ENCODE data around the gene TMPRSS13. TPM values are rescaled to one million over a fixed set of nuclear protein-coding genes. Genes with fewer than 3 reads are reported as not detected.
A peak's percentile ranks its signal among the peaks of the same experiment; 100 is the strongest.

TMPRSS13 gene
- total RNA-seq, 1 donor from 2014 or later: 1.9 TPM

GRCh38 chr11:117872975-117873827, 56.0 kb downstream of the TMPRSS13 start:
- DNase-seq (ENCODE audit: low spot score): no peak

GRCh38 chr11:117872420-117872961, 56.7 kb downstream of the TMPRSS13 start:
- no peak for DNase-seq (ENCODE audit: low spot score)

GRCh38 chr11:117871784-117872183, 57.4 kb downstream of the TMPRSS13 start:
- no peak for DNase-seq (ENCODE audit: low spot score)

- no peak for DNase-seq (ENCODE audit: low spot score)
Measured at GRCh38 chr11:117871160-117871559, 58.0 kb downstream of the TMPRSS13 start.

GRCh38 chr11:117870103-117870952, 58.9 kb downstream of the TMPRSS13 start:
- DNase-seq (ENCODE audit: low spot score): no peak

- DNase-seq (ENCODE audit: low spot score): no peak
Measured at GRCh38 chr11:117869604-117870003, 59.6 kb downstream of the TMPRSS13 start.

- DNase-seq (ENCODE audit: low spot score): no peak
Measured at GRCh38 chr11:117868815-117869561, 60.2 kb downstream of the TMPRSS13 start.

- no peak for DNase-seq (ENCODE audit: low spot score)
Measured at GRCh38 chr11:117868088-117868487, 61.1 kb downstream of the TMPRSS13 start.

- no peak for DNase-seq (ENCODE audit: low spot score)
Measured at GRCh38 chr11:117866526-117866925, 62.7 kb downstream of the TMPRSS13 start.

- DNase-seq (ENCODE audit: low spot score): peak; percentile 29
Measured at GRCh38 chr11:117865546-117865945, 63.7 kb downstream of the TMPRSS13 start.

GRCh38 chr11:117863383-117863782, 65.8 kb downstream of the TMPRSS13 start:
- DNase-seq (ENCODE audit: low spot score): no peak

- DNase-seq (ENCODE audit: low spot score): no peak
Measured at GRCh38 chr11:117862753-117863152, 66.4 kb downstream of the TMPRSS13 start.

- DNase-seq (ENCODE audit: low spot score): peak; percentile 42
Measured at GRCh38 chr11:117862019-117862725, 67.0 kb downstream of the TMPRSS13 start.

- peak; percentile 42 for DNase-seq (ENCODE audit: low spot score)
Measured at GRCh38 chr11:117861151-117862018, 67.8 kb downstream of the TMPRSS13 start.

GRCh38 chr11:117860139-117860538, 69.1 kb downstream of the TMPRSS13 start:
- peak; percentile 22 for DNase-seq (ENCODE audit: low spot score)

- no peak for DNase-seq (ENCODE audit: low spot score)
Measured at GRCh38 chr11:117859488-117860112, 69.6 kb downstream of the TMPRSS13 start.

GRCh38 chr11:117859061-117859460, 70.1 kb downstream of the TMPRSS13 start:
- peak; percentile 34 for DNase-seq (ENCODE audit: low spot score)

GRCh38 chr11:117857734-117858414, 71.3 kb downstream of the TMPRSS13 start:
- peak; percentile 40 for DNase-seq (ENCODE audit: low spot score)
